Hematopoietic multipotent progenitor cell (in vitro differentiated cells): Measurements from ENCODE around the gene ZHX3. TPM values are rescaled to one million over a fixed set of nuclear protein-coding genes. Genes with fewer than 3 reads are reported as not detected.

Source experiments
- DNase-seq, 3 donors: peaks; one replicate each; pipeline ENCODE4 v3.0.0-alpha.2; 2011 to 2015; ENCODE audit warnings: low read depth in 2 of 3, low spot score in 2 of 3
- total RNA-seq: library from RNA; depleted of rRNA; stranded (reverse); fragments of >200 nt; gene quantifications from one replicate; pipeline ENCODE4 v1.2.3, GENCODE V29; 2012

Gene ZHX3
- total RNA-seq, 1 donor = 4.0 TPM

GRCh38 chr20:41176711-41177552, 140.6 kb downstream of the ZHX3 start:
- DNase-seq = no peak

- no peak for DNase-seq
Observed at GRCh38 chr20:41175727-41176330, 141.7 kb downstream of the ZHX3 start.

GRCh38 chr20:41175201-41175651, 142.3 kb downstream of the ZHX3 start:
- no peak for DNase-seq

GRCh38 chr20:41174782-41175181, 142.7 kb downstream of the ZHX3 start:
- no peak for DNase-seq

GRCh38 chr20:41174373-41174772, 143.2 kb downstream of the ZHX3 start:
- no peak for DNase-seq

GRCh38 chr20:41173791-41174341, 143.7 kb downstream of the ZHX3 start:
- no peak for DNase-seq

GRCh38 chr20:41173161-41173721, 144.3 kb downstream of the ZHX3 start:
- peak; percentile 25 to 63 (median 41) for DNase-seq

- DNase-seq = no peak
Observed at GRCh38 chr20:41172296-41173140, 145.0 kb downstream of the ZHX3 start.

- no peak for DNase-seq
Observed at GRCh38 chr20:41171736-41172295, 145.7 kb downstream of the ZHX3 start.

GRCh38 chr20:41170386-41171105, 147.0 kb downstream of the ZHX3 start:
- DNase-seq = no peak

- DNase-seq = no peak
Observed at GRCh38 chr20:41169791-41170351, 147.7 kb downstream of the ZHX3 start.

GRCh38 chr20:41169162-41169690, 148.3 kb downstream of the ZHX3 start:
- no peak for DNase-seq

GRCh38 chr20:41168281-41169161, 149.0 kb downstream of the ZHX3 start:
- DNase-seq = no peak

- peak in 2 of 3 donors; percentile 63 to 69 for DNase-seq
Observed at GRCh38 chr20:41167481-41168253, 149.9 kb downstream of the ZHX3 start.

- no peak for DNase-seq
Observed at GRCh38 chr20:41167118-41167470, 150.4 kb downstream of the ZHX3 start.

- DNase-seq = no peak
Observed at GRCh38 chr20:41166201-41167117, 151.1 kb downstream of the ZHX3 start.
